SW480 (cell line): ENCODE results near the gene EEF2K.

Experiments used
- DNase-seq: peaks from one replicate; pipeline ENCODE4 v3.0.0-alpha.2; 2016; ENCODE audit warnings: low spot score

Gene EEF2K

DNA sequence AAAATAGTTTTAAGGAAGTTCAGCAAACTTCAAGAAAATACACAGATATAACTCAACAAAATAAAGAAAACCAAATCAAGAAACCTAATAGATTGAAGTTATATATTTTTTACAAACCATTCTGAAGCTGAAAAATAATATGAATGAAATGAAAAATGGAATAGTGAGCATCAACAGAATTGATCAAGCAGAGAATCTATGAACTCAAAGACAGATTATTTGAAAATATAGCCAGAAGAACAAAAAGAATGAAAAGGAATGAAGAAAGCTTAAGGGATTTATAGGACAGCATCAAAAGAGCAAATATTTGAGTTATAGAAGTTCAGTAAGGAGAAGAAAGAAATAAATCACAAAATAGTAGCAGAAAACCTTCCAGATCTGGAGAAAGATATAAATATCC is 130.5 kb downstream of the EEF2K start:
- no peak for DNase-seq

DNA sequence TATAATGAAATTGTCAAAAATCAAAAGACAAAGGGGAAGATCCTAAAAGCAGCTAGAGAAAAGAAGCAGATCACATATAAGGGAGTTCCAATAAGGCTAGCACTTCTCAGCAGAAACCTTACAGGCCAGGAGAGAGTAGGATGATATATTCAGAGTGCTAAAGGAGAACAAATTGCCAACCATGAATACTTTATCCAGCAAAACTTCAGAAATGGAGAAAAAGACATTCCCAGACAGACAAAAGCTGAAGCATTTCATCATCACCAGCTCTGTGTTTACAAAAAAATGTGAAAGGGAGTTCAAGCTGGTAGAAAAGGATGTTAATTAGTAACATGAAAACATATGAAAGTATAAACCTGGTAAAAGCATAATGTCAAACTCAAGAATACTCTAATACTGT is 131.0 kb downstream of the EEF2K start:
- DNase-seq, result no peak

DNA sequence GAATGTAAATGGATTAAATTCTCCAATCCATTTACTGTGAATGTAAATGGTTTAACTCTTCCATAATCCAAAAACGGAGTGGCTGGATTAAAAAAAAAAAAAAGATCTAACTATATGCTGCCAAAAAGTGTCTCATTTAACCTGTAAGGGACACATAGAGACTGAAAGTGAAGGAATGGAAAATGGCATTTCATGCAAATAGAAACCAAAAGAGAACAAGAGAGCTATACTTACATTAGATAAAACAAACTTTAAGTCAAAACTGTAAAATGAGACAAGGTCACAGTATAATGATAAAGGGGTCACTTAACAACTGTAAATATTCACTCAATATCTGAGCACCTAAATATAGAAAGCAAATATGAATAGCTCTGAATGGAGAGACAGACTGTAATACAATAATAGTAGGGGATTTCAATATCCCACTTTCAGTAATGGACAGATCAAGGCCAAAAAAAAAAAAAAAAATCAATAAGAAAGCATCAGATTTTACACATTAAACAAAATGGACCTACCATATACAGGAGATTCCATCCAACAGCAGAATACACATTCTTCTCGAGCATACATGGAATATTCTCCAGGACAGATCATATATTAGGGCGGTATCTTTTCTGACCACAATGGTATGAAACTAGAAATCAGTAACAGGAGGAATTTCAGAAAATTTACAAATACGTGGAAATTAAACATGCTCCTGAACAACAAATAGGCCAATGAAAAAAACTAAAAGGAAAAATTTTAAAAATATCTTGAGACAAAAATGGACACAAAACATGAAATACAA is 132.0 kb downstream of the EEF2K start:
- DNase-seq, result no peak
